GM18517 (cell line): ENCODE data around the gene SIAE.
"Not testable (repeated sequence)": the region's sequence is repeated elsewhere in the genome, so short reads cannot be mapped to it uniquely, and the experiment has no call there.

ENCODE experiments used
- ATAC-seq: cut with Tn5 transposase; IDR thresholded peaks from one replicate; pipeline ENCODE4 v1.9.1; 2021; ENCODE audit warnings: mild to moderate bottlenecking, moderate library complexity; ENCODE audit not compliant: unreplicated experiment

Gene SIAE

DNA sequence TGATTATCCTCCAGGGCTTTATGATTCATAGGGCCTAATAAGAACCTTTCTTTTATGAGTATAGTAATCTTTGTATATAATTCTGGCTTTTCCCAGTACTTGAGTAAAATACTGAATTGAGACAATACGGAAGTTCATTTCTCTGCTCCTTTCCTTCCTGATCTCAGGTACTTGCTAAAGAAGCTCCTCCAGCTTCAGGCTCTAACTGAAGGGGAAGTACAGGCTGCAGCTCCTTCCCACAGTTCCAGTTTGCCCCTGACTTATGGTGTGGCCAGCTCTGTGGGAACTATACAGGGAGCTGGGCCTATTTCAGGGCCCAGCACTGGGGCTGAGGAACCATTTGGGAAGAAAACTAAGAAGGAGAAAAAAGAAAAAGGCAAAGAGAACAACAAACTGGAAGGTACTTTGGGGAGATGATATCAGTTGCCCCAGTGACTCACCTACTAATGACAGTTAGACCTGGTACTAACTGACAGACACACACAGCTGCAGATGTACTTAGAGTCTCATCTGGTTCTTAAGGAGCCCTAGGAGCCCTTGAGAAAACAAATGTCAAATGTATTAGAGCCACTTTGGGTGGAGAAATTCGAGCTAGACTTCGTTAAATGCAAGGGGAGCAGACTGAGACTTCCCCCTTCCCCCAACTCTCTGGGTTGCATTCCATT, 47.9 kb downstream of the SIAE start:
- no peak for ATAC-seq

DNA sequence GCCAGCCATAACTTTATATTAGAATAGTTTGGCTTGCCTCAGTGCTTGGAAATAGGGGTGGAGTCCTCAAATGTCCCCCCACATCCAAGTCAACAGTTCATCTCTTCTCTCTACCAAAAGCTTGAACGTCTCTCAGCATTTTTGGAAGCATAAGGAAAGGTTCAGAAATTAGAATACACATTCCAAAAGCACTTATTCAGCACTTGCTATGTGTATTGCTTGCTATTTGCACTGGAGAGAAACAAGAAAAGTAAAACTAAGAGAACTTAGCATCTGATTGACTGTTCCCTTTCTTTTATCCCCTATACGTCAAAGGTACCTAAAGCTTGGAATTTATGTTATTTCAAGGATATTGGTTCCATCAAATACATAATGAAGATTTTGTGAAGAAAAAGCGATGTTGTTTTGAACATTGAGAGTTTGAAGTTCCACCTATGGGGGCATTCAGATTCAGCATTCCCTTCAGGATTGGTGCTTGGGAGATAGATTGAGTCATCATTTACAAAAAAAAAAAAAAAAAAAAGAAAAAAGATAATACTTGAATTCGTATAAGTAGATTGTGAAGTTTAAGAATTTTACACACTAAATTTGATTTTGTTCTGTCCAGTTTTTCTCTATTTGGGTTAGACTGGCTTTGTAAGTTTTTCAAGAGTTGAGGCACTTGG, 49.5 kb downstream of the SIAE start:
- ATAC-seq, result no peak

DNA sequence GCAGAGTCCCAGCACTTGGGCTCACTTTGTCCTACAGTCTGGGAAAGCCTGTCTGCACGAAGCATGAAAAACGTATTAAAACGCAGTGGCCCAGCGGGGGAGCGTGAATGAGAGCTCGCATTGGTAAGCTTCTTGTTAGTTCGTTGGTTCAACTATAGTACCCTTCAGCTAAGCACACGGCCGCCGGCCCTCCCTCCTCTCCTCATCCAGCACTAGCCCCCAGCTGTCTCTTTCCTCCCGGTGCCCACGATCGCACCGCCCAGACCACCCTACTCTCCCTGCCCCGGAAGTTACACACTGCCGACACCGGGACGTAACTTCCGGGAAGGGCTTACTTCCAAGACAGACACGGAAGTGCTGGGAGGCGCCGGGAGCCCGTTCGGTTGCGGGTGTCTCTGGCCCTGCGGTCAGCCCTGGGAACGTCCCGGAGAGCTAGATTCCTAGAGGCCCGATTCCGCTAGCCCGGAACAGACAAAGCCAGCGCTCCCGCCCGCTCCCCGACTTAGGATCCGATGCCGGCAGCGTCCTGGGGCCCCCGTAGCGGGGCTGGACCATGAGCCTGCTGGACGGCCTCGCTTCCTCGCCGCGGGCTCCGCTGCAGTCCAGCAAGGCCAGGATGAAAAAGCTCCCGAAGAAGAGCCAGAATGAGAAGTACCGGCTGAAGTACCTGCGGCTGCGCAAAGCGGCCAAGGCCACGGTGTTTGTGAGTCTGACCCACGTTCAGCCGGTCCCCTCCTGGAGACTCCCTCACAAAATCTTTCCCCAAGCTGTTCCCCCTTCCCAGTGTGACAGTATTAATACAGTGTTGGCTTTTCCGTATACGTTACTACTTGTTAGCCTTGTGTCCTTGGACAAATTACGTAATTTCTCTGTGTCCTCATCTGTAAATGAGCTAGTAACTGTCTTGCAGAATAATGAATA, 50.7 kb downstream of the SIAE start, which contains the start of gene TBRG1:
Gene TBRG1, plus strand, starts transcription at position 334 of the 921 bp plus-strand sequence. Its CDS starts 220 bp downstream, at position 554.
- peak; percentile 98 for ATAC-seq

DNA sequence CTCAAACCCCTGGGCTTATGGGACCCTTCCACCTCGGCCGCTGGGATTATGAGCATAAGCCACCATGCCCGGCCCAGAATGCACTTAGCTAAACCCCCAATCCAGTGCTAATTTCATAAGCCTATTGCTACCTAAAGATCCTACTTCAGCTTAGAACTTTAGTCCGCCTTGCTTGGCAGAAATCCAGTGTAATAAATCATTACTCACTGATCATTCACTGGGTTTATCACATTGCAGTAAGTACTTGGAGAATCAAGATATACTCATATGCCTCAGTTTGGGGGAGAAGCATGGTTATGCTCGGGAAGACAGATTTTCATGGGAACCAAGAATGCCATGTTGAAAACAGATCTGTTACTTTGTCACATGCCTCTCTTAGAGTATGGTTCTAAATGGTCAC, 54.7 kb downstream of the SIAE start:
- ATAC-seq, result no peak

DNA sequence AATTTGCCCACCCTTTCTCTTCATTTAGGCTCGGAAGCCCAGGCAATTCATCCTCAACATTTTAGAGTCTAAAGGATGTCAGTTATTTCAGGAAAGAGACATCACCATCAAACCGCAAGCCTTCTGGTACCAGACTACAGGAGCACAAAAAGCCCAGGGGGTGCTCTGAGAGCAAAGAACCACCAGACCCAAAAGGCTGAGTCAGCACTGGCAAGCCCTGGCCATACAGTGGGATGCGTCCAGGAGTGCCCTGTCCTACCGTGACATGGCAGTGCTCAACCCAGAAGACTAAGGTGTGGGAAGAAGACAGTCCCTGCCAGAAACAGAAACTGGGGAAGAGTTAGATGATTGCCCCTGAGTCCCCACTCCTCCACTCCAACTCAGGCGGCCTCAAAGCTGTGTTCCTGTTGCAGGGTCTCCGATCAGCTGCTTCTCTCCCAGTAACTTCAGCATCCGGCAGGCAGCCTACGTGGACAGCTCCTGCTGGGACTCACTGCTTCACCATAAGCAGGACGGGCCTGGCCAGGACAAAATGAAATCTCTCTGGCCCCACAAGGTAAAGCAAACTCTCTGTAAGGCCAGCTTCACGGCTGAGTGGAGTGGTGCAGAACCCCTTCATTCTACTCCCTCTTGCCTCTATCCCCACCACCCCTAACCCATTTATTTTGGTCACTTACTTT, 60.8 kb downstream of the SIAE start:
- no peak for ATAC-seq

DNA sequence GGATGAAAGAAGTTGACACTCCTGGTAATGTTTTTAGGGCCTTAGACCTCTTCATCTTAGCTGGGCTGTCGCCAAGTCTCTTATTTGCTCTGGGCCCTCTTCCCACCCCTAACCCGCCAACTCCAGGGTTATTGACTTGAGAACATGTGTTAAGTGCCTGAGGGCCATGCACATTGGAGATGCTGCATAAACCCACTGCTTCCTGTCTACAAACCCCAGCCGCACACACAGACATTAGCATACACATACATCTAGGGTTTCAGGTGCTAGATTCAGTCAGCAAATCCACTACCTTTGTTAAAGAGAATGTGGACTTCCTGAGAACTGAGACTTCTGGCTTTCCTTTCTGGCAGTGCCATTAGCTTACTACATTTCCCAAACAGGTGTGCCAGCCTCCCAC, 61.5 kb downstream of the SIAE start:
- ATAC-seq, result no peak

DNA sequence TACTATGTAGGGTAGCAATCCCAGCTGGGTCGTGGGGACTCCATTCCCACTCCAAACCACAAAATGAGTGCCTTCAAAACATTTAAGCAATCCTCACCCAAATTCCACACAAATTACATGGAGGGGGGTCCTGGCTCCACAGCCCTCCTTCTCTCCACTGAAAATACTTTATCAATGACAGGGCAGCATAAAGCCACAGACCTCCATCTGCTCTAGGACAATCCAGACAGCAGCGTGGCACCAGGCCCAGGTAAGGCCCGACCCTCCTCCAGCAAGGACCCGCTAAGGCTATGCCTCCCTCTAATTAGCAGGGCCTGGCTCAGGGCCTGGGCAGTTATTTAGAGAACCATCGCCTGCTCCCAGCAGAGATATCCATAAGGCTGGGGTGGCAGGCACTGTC, 62.5 kb downstream of the SIAE start, which contains the start of gene PANX3:
Gene PANX3, plus strand, starts transcription at position 365 of the 400 bp plus-strand sequence. CDS start 129 bp downstream, outside the sequence.
- ATAC-seq, result no peak

DNA sequence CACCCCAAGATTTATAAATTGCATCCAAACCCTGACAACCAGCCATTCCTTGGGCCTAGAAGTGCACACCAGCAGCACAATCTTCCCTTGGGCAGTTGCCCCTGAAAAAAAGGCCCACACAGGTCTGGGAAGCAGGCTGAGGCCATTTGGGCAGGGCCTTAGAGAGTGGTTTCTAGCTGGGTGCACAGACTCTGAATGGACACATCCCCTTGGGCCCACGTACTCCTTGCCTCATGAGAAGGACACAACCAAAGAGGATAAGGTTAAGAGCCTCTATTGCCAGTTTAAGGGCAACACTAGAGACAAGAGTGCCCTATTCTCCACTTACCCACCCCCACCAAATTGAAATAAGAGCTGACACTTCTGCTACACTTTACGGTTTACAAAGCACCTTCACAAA, 63.2 kb downstream of the SIAE start:
- no peak for ATAC-seq

DNA sequence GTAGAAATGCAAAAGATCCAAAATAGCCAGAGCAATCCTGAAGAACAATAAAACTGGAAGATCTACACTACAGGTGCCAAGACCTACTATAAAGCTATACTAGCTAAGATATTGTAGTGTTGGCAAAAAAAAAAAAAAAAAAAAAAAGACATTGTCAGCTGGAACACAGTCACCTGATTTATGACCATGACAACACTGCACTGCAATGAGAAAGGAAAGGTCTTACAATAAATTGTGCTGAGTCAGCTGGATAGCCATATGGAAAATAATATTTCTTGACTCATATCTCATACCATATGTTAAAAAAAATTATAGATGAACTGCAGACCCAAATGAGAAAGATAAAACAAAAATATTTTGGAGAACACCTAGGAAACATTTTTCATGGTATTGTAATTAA, 65.4 kb downstream of the SIAE start:
- ATAC-seq, result no peak

DNA sequence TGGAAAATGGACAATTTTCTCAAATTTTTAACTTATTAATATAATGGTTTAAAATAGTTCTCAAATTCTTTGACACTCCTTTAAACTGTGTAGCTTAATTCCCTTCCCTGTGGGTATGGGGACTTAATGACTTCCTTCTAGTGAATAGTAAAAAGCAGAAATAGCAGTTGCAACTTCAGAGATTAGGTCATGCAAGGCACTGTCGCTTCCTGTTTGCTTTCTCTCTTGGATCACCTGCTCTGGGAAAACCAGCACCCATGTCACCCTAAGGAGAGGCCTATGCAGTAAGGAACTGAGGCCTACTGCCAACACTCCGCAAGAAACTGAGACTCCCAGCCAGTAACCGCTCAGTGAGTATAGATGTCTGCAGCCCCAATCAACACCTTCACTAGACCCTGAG, 67.8 kb downstream of the SIAE start:
- ATAC-seq, result no peak

DNA sequence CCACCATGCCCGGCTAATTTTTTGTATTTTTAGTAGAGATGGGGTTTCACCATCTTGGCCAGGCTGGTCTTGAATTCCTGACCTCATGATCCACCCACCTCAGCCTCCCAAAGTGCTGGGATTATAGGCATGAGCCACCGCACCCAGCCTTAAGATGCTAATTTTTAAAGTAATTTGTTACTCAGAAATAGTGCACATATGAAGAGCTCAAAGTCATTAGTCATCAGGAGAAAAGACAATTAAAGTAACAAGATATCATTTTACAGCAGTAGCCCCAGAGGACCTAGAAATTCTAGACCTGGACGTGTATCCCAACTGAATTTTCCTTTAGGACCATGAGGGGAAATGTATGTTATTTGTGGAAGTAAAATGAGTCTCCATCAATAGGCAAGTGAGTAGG, 70.8 kb downstream of the SIAE start:
- not testable (repeated sequence) for ATAC-seq

DNA sequence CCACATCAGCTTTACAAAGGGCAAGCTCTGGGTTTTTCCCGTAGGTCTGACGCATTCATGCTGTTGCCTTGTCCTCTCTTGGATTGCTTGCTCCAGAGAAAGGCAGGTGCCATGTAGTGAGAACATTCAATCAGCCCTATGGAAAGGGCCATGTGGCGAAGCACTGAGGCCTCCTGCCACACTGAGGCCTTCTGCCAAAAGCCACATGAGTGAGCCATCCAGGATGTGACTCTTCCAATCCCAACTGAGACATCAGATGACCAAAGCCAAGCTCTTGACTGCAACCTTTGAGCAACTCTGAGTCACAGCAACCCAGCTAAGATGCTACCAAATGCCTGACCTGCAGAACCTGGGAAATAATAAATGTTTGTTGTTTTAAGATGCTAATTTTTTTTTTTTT, 71.3 kb downstream of the SIAE start:
- no peak for ATAC-seq

DNA sequence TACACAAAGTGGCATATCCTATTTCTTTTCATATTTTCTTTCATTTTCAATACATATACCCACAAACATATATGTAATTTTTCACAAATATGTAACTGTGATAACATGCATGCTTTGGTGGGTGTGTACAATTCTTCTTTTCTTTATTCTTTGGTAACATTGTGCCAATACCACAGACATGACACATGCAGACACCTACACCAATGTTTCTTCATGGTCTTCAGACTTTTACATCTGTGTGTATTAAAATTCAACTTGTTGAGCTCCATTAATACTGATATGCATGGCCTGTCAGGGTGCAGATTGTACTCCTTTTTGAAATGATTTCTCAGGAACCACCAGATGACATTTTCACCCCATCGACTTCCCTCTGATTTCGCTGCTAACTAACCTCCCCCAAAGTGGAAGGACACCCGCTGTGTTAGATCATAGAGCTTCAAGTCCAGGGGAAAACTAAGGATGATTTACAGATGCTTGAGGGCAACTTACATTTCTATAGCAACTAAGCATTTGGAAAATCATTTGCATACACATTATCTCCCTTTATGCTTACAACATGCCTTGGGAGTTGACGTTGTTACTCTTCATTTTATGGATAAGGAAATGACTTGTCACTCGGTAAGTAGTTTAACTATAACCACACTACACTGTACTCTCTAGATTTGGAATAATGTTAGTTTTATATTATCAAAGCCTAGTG, 72.8 kb downstream of the SIAE start:
- ATAC-seq, result no peak

DNA sequence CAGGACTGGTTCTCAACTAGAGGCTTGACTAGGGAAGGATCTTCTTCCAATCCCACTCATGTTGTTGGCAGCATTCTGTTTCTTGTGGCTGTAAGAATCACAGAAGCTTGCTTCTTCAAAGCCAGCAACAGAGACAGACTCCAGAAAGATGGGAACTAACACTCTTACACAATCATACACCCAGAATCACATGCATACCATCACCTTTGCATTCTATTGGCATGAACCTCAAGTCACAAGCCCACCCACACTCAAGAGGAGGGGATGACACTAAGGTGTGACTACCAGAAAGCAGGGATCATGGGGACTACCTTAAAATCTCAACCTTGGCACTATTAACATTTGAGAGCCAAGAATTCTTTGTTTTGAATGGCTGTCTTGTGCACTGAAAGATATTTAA, 75.9 kb downstream of the SIAE start:
- no peak for ATAC-seq

DNA sequence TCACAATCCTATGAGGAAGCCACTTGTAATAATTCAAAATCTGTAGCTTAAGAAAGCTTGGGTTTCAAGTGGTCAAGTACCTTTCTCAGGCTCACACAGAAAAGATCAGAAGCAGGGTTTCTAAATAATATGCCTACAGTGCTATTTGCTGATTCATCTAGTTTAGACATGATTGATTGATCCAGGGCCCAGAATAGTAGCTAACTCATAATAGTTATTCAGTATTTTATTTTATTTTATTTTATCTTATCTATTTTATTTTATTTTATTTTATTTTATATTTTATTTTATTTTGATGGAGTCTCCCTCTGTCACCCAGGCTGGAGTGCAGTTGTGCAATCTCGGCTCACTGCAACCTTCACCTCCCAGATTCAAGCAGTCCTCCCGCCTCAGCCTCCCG, 78.2 kb downstream of the SIAE start:
- ATAC-seq, result no peak

DNA sequence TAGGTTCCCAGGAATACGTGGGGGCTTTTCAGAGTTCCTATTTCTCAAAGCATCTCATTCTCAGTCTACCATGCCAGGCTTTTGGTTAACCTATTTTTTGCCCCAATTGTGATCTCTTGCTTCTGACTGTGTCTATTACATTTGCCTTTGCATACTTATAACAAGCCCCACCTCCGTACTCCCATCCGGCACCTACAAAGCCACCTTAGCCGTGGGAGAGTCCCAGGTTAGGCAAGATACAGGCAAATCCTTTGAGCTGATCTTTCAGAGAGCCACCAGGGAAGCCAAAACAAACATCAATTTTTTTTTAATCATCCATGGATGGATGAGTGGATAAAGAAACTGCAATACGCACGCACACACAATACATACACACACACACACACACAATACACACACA, 80.9 kb downstream of the SIAE start:
- ATAC-seq, result no peak

DNA sequence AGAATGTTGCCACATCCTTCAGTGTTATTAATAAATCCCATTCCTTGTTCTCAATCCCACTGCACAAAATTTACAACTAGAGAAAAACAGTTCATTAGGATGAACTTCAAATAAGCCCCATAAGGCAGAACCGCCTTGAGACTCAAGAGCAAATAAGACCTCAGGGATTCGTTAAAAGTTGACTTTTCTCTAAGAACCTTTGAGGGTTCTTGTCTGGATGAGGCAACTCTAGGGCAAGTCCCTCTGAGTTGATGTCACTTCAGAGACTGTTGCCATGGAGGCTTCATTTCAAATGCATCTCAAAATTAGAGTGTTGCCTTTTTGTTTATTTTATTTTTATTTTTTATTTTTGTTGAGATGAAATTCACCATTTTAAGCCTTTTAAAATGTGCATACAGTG, 82.1 kb downstream of the SIAE start:
- no peak for ATAC-seq

DNA sequence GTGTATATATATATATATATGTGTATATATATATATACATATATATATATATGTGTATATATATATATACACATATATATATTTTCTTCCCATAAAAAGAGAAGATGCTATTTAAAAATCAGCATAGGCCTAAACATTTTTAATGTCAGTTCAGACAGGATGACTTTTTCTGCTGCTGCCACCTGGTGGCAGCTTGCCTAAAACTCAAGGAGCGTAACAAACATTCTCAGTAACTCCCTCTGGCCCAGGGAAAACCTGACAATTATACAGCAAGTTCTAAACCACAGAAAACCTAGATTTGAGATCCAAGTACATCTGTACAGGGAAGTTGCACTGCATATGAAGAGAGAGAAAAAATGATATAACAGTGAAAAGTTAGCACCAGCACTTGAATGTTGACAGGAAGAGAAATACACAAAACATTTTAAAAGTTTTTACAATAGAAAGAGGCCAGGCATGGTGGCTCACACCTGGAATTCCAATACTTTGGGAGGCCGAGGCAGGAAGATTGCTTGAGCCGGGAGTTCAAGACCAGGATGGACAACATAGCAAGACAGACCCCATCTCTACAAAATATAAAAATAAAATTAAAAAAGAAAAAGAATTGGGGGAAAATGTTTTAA, 87.2 kb downstream of the SIAE start:
- peak; percentile 59 for ATAC-seq

DNA sequence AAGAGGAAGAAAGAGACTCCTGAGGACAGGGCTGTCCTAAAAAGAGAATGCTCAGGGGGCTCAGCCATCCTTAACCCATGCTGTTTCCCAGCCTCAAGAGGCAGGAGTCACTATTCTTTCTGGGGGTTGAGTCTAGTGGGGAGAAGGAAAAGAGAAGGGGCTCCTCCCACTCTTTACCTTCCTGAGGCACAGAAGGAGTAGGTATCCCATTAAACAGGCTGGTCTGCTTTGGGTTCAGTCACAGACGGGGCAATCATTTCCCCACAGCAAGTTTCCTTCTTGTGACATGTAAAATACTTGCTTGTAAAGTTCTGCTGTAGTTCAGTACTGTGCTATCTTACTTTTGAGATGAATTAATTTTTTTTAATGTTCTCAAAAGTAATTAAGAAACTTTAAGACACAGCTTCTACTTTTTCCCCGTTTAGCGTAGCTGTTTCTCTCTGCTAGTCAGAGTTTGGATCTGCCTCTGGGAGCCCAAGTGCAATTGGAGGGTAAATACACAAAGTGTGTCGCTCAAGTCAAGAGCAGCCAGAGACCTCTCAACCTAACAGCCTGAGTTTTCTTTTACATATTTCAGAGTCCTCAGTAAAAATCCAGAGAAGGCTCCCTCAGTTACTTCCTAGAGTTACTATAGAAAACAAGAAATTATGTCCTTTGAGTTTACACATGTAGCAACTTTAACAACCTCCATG, 88.7 kb downstream of the SIAE start:
- no peak for ATAC-seq
